Measurements from ENCODE around the gene PHOSPHO1.
A peak's percentile ranks its signal among the peaks of the same experiment; 100 is the strongest.

Gene PHOSPHO1

DNA sequence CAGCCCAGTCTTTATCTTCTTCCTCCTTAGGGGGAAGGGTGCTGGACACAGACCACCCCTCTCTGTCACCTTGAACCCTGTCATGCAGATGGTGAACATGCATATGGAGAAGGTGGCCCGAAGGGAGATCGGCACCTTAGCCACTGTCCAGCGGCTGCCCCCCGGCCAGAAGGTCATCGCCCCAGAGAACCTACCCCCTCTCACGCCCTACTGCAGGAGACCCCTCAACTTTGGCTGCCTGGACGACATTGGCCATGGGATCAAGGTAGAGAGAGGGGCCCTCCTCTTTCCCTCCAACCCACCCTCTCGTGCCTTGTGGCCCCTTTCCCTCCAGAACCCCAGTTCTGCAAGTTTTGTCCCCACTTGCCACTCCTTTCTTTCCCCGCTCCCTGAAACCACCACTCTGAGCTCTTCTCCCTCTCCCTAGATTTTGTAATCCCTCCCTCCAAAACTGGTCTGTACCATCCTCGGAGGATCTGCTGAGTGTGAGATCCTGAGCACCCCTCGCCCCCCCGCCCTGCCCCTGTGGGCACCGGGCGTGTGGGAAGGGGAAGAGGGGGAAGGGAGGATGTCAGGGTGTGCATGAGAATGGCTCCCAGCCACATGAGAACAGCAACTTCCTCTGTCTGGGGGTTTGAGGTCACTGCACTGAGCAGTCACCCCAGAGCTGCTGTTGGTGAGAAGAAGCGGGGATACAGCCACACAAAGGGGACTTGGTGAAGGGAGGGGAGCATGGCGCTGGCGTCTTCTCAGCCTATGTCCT is 12.8 kb downstream of the PHOSPHO1 start:
- DNase-seq, result no peak

DNA sequence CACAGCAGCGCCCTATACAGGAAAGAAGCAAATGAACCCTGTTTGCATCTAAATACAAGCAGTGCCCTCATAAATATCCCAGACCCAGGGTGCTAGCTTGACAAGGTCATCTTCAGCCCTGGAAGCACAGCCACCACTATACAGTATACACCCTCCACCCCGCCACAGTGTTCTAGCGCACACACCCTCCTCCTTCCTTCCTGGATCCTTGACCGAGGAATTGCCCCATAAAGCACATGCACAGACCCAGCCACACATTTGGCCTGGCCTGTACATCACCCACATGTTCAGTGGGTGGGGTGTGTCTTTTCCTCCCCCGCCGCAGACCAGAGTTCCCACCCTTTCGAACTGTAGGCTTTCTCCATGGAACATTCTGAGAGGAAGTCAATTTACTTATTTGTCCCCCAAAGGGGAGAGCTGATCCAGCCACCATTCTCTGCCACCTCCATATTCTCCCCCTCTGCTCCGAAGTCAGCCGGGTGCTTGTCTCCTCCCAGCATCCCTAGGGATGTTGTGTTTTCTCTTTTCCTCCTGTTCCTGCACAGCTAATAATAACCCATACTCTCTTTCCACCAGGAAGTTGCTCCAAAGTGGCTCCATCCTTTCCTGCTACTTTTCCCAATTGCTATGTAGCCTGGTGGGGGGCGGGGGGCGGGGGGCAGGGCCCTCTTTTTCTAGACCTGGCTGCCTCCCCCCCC is 13.5 kb downstream of the PHOSPHO1 start:
- DNase-seq, result no peak

DNA sequence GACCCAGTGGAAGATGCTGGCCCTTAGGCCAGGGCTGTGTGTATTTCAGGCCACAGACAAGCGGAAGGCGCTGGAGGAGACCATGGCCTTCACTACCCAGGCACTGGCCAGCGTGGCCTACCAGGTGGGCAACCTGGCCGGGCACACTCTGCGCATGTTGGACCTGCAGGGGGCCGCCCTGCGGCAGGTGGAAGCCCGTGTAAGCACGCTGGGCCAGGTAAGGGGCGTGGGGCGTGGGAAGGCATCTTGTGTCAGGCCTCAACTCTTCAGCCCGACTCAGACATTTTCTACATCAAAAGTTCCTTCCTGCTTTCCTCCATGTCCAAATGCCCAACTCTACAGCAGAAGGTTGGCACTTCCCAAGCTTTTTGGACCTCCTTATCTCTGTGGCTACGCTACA is 14.1 kb downstream of the PHOSPHO1 start:
- no peak for DNase-seq

DNA sequence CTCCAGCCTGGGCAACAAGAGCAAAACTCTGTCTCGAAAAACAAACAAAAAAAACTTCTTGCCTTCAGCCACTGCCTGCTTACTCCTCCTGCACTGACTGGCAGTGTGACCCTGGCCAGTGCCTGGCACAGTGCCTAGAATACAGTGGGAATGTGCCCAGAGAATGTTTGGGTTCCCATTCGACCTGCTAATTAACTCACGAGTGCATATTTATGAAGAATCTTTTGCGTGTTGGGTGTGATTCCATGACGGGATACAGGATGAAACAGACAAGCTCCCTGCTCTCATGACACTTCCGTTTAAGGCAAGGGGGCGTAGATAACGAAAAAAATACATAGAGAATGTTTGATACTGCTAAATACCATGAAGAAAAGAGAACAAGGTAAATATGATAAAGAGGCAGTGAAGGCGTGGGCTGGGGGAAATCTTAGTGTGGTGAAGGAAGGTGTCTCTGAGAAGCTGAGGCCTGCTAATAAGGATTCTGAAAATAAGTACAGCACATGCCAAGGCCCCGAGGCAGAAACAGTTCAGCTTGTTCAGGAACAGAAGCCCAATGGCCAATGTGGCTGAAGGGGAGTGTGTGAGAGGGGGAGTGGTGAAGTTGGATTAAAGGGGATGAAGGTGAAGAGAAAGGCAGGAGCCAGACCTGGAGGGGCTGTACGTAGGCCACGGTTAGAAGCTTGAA is 15.8 kb downstream of the PHOSPHO1 start:
- no peak for DNase-seq

DNA sequence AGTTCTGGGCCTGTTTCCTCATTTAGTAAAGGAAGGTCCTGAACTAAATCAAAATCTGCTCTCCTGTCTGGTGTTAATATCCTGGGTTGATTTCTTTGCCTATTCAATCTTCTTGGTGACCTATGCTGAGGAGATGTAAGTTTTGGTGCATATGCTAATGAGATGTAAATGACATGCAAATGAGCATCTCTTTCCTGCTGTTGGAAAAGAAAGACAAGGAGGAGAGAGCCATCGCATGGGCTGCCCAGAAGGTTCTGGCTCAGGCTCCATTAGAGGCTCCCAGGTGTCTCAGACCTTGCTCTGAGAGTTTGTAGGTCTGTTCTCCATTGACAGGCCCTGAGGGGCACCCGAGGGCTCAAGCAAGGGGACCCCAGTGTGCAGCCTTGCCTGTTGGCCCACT is 16.7 kb downstream of the PHOSPHO1 start:
- peak; percentile 77 for DNase-seq

DNA sequence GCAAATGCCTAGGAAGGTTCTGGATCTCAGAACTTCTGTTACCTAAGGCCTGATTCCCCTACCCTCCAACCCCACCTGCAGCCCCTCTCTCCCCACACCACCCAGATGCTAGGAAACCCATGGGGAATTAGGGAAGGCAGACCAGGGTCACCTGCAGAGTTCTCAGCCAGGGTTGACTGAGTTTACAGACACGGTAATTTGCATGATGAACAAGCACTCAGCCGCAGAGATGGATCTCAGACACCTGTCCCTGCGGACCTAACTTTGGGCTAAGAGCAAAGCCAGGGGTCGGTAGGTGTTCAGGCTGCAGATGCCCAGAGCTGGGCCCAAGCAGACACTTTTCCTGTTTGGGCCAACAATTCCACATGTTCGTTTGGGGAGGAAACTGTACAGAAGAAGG is 17.2 kb downstream of the PHOSPHO1 start:
- peak; percentile 84 for DNase-seq

DNA sequence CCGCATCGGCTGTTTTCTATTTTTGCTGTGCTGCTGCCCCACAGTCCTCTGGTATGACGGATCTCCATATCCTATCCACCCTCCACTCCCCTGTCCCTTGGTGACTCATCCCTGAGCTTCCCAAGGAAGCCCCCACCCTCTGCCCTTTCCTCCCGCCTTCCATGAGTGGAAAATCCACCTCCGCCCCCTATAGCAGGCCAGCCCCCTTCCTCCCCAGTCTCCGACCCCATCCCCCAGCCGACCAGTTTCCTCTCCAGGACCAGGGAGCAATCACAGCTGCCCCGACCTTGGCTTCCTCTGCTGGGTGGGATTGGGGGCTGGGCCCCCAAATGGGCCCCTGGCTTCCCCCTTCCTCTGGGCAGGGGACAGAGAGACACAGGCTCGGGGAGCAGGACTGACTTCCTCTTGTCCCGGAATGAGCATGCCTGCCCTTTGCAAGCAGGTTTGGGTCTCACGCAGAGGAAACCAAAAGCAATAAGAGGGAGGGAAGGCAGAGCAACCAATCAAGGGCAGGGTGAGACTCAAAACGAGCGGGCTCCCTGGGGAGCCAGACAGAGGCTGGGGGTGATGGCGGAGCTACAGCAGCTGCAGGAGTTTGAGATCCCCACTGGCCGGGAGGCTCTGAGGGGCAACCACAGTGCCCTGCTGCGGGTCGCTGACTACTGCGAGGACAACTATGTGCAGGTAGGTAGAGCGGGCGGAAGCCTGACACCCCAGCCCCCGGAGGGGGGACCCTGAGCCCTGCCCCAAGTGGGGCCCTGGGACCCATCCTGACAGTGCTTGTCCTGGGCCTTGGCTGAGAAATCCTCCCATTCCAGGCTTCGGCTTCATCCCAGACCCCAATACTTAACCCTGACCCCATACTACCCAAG is 20.2 kb downstream of the PHOSPHO1 start, which contains the start of the genes ABI3 and GNGT2:
TSS of gene ABI3 (plus strand) at position 550 of the 872 bp plus-strand sequence. CDS start at position 568, 18 bp downstream.
TSS of gene GNGT2 (minus strand) at position 417 of the 872 bp plus-strand sequence. CDS start 3,152 bp downstream, outside the sequence.
- DNase-seq, result no peak

DNA sequence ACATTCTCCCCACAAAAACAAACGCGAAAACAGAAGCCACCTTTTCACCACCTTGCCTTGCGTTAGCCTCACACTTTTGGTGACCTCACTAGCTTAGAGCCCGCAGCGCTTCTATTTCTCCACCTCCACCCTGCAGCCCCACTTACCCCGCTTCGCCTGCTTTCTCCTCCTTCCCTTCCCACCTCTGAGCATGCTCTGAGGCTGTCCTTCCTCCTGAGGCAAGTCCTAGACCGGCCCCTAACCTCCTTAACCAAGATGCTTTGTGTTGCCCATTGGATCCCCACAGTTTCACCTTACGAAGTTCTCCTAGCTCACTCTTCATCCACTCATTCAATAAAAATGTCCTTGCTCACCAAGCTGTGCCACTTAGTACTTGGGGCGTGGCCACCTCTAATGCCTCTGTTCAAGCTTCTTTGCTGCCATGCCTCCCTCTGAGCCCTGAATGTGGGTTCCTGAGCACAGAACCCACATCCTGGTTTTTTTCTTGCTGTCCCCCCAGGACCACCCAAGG is 21.5 kb downstream of the PHOSPHO1 start:
- DNase-seq, result no peak

DNA sequence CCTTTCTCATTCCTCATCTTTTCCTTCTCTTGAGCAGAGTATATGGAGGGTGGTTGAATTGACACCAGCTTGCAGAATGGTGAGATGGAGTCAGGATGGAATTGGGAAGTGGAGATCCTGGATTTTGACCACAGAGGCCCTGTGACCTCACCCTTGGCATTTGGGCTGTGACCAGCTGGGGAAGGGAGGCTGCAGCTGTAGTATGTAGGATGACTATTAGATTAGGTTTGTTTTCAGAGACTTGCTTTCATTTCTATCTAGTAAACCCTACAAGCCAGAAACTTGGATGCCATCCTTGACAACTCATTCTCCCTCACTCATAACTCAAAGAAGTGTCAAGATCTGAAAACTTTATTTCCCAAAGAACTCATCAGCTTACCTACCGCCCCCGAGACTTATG is 26.1 kb downstream of the PHOSPHO1 start:
- no peak for DNase-seq

DNA sequence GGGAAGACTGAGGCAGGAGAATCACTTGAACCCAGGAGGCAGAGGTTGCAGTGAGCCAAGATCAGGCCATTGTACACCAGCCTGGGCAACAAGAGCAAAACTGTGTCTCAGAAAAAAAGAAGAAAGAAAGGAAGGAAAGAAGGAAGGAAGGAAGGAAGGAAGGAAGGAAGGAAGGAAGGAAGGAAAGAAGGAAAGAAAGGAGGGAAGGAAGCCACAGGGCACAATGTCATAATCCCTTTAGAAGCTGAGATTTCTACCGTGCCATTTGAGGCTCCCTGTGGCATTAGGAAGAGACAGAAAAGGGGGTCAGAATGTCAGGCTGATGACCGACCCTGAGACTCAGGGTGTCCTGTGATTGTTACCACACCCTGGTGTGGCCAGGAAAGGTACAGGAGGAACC is 26.8 kb downstream of the PHOSPHO1 start:
- DNase-seq, result no peak

DNA sequence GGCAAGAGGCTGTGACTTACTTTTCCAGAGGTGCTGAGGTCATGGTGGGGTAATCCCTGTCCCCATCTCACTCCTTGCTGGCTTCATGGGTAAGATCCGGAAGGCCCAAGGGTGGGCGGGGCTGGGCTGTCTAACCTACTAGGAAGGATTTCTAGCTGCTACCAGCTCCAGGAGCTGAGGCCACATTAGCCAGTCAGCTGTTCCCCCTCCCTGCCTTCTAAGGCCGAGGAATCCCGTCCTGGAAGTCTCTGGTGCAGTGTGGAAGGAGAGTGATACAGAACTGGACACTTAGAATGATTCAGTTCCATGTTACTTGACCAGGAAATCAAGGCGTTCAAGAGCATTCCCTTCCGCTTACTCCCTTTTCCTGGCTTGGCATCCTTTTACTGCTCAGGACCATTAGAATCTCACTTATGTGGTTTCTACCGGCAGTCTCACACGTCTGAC is 29.1 kb downstream of the PHOSPHO1 start:
- no peak for DNase-seq

DNA sequence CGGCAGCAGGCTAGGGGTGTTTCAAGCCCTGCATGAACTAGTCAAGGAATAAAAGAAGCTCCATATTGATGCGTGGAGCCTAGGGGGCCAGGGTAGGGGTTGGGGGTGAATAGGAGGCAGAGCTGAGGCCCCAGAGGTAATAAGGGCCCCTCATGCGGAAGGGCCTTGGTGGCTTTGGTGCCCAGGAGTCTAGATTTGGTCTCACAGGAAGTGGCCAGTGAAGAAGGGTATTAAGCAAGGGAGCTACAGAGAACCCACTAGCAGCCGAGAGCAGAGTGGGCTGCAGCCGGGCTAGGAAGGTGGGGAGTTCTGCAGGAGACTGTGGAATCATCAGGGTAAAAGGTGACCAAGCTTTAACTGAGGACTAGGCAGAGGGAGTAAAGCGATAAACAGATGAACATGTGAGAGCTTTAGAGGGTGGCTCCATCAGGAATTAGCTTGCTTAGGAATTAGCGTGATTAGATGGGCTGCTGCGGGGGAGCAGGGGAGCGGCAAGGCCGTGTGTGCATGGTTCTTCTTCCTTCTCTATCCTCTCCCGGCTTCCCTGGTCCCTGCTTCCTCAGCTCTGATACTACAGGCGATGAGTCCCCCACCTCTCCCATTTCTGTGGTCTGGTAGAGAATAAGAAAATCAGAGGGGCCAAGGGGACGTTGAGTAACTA is 30.0 kb downstream of the PHOSPHO1 start:
- no peak for DNase-seq

DNA sequence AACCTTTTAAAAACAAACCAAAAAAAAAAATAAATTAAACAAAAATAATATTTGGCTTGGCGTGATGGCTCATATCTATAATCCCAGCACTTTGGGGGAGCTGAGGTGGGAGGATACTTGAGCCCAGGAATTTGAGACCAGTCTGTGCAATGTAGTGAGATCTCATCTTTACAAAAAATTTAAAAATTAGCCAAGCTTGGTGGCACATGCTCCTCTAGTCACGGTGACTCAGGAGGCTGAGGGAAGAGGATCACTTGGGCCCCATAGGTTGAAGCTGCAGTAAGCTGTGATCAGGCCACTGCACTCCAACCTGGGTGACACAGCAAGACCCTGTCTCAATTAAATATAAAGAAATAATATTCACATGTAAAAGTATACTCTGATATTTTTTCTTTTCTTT is 32.4 kb downstream of the PHOSPHO1 start:
- DNase-seq, result no peak

DNA sequence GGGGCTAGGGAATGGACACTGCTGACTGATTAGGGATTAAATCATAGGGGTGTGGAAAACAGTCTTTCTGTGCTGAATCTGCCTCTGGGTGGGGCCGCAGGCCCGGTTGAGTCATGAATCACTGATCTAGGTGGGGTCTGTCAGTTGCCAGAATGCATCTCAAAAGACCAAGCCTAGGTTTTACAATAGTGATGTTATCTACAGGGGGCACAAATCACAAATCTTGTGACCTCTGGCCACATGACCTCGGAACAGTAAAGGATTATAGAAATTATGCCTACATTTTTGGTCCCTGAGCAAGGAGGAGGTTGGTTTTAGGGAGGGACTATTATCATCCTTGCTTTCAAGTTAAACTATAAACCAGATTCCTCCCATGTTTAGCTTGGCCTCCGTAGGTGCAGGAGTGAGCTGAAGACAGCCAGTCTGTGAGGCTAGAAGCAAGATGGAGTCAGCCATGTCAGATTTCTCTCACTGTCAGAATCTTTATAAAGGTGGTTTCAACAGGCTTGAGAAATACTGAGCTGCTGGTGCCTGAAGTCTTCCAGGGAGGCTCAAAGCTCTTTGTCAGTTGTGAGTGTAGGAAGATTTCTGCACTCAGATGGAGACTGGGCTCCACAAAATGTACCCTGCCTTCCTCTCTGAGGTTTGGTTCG is 33.1 kb downstream of the PHOSPHO1 start:
- no peak for DNase-seq

DNA sequence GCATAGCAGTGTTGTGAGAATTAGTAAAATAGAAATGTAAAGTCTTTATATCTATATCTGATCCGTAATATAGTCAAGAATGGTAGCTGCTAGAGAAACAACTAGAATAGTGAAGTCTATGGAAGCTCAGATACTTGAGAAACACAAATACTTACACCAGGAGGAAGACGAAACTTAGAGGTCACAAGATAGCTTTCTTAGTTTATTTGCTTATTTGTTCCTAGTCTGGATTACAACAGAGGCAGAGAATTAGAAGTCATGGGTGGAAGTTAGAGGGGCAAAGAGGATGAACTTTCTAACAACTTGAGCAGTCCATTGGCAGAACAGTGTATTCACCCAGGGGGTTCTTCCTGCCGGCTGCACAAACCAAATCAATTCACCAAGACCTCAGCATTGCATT is 34.1 kb downstream of the PHOSPHO1 start:
- no peak for DNase-seq

DNA sequence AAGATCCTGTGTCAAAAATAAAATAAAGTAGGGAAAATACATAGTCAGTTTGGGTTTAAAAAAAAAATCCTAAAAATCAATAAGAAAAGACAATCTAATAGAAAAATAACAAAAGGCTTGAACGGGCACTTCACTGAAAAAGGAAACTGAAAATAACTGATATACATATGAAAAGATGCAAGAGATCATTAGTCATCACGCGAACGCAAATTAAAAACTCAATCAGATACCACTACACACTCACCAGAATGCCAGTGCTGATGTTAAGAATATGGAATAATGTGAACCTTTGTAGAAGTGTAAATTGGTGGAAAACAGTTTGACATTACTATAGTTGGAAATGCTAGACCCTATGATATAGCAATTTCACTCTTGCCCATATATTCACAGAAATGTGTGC is 34.8 kb downstream of the PHOSPHO1 start:
- no peak for DNase-seq

DNA sequence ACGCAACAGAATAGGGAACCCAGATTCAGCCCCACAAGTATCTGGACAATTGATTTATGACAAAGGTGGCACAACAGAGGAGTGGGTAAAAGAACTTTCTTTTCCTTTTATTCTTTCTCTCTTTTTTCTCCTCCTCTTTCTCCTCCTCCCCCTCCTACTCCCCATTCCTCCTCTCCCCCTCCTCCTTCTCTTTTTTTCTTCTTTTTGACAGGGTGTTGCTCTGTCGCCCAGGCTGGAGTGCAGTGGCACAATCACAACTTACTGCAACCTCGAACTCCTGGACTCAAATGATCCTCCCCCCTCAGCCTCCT is 36.3 kb downstream of the PHOSPHO1 start:
- no peak for DNase-seq

DNA sequence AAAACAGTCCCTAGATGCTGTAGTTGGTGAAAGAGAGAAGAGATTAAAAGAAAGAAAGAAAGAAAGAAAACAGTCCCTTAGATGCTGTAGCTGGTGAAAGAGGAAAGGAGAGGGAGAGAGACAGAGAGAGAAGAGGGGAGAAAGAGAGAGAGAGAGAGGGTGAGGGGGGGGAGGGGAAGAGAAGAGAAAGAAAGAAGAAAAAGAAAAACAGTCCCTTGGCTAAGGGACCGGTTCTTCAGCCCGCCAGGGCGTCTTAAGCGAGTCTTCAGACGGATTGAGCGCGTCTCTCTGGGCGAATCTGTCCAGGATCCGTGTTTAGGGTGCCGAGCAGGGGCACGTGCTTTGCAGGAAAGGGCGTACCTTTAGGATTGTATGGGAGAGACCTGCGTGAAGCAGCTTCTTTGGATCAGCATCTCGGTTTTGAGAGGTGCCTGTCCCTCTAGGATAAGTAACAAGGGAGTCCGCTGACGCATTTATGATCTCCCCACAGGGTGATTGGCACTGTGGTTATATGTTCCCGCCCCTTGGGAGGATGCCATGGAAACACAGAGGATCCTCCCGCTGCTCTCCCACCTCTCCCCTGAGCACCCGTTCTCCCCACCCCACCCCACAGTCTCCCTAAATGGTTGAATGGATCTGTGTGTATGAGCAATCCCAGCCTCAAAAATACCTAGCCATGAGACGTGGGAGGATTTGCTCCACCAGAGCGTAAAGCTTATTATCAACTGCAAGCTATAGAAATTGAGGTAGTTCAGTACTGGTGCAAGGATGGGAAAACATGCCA is 36.9 kb downstream of the PHOSPHO1 start:
- peak; percentile 30 for DNase-seq

DNA sequence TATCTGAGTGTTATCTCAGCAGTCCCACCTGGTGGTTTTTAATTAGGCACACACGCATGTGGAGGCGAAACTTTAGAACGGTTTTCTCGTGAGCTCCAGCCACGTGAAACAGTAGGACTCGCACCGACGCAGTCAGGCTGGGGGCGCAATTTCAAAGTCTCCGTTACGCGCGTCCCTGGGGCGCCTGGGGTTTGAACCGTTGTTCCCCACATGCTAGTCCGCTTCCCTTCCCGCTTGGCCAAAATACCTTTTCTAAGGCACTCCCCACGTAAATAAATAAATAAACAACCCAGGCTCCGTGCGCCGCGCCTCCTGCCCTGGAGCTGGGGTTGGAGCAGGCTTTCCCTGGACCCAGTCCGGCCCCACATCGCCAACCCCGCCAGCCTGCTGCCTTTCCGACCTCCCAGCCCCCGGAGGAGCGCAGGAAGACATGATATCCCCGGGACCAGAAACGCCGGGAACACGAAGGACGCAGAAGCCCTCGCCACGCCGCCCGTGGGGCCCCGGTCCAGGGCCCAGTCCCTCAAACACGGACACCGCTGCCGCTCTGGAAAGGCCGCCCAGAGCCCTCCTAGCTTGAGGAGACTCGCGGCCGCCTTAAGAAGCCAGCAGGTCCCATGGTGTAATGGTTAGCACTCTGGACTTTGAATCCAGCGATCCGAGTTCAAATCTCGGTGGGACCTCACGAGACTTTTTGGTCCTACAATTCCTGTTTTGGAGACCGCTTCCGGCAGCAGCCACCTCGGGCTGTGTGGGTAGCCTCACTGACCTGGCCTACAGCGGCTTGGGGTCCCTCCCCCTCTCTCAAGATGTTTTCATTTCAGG is 38.5 kb downstream of the PHOSPHO1 start:
- peak; percentile 97 for DNase-seq
